ENCODE data around the gene IL22. TPM values are rescaled to one million over a fixed set of nuclear protein-coding genes. Genes with fewer than 3 reads are reported as not detected.
A peak's percentile ranks its signal among the peaks of the same experiment; 100 is the strongest.

The IL22 gene
- total and polyA plus RNA-seq, 2 of the 8 experiments (the other 6 are each of a cell fraction or from before 2014, with no cell fraction given) = not detected

GRCh38 chr12:68281322-68282077 is 28.1 kb upstream of the IL22 start:
- Histone ChIP-seq H2BK12ac (ENCODE audit: low read depth, low read length) (no peak overlapping the region), H3K4me1 (replicated peaks in 1 of 4; ENCODE audit: control insufficient read depth in 3 of 4, insufficient read depth in 4 of 4, low read length in 3 of 4) (peaks cover 0 to 6% (median 0%) of the 10 kb centered on the region in 4 experiments; a peak in 2 of 7 replicates), H2BK120ac (replicated peaks; ENCODE audit: low read depth, low read length) (no peak overlapping the region), H3K9ac (replicated peaks in 1 of 4; ENCODE audit: extremely low read depth in 1 of 4, low read depth in 3 of 4, low read length in 3 of 4) (no peak overlapping the region), H3K4ac (replicated peaks; ENCODE audit: insufficient read length, low read depth, low read length) (no peak overlapping the region), H3K27ac (ENCODE audit: low read depth, low read length) (no peak overlapping the region), H3K9me3 (ENCODE audit: insufficient read depth in 2 of 2, low read depth in 1 of 2, low read length in 1 of 2) (no peaks in the 10 kb centered on the region), H4K5ac (ENCODE audit: insufficient read length, low read depth, low read length) (no peak overlapping the region), H4K91ac (replicated peaks; ENCODE audit: insufficient read length, low read length) (no peak overlapping the region), H3K27me3 (replicated peaks in 1 of 4; ENCODE audit: control insufficient read depth in 3 of 4, extremely low read depth in 1 of 4, insufficient read depth in 3 of 4, low read length in 3 of 4) (no peaks in the 10 kb centered on the region), H3K79me1 (ENCODE audit: low read depth, low read length) (no peaks in the 10 kb centered on the region), H3K4me2 (ENCODE audit: insufficient read depth in 1 of 2, low read depth in 2 of 2, low read length in 2 of 2) (no peak overlapping the region), H3K23me2 (ENCODE audit: low read depth, low read length) (no peaks in the 10 kb centered on the region), H4K8ac (ENCODE audit: extremely low read depth, insufficient read depth, low read length) (no peak overlapping the region), H2AFZ (ENCODE audit: low read length) (0 out of 2 replicates have a peak overlapping the region, but pooled peaks have one; percentile 2), H3K18ac (ENCODE audit: extremely low read depth, low read length) (no peak overlapping the region), H2BK5ac (ENCODE audit: low read depth, low read length) (no peak overlapping the region), H2AK5ac (ENCODE audit: low read depth, low read length) (no peak overlapping the region), H4K20me1 (replicated peaks in 1 of 2; ENCODE audit: control insufficient read depth in 1 of 2, insufficient read depth in 2 of 2, low read length in 2 of 2) (no peaks in the 10 kb centered on the region), H3K23ac (ENCODE audit: insufficient read length) (no peak overlapping the region), H2BK20ac (ENCODE audit: low read length) (no peak overlapping the region), H3K79me2 (ENCODE audit: control insufficient read depth in 1 of 2, insufficient read depth in 2 of 2, low read length in 2 of 2) (no peaks in the 10 kb centered on the region), H3K56ac (replicated peaks; ENCODE audit: insufficient read length, low read depth, low read length) (no peak overlapping the region), H3K4me3 (ENCODE audit: extremely low read depth in 1 of 4, insufficient read depth in 2 of 4, low read depth in 3 of 4, low read length in 4 of 4) (no peak overlapping the region), H3K36me3 (ENCODE audit: control insufficient read depth in 2 of 4, insufficient read depth in 4 of 4, low read length in 3 of 4) (no peaks in the 10 kb centered on the region), H2BK15ac (ENCODE audit: low read length) (no peak overlapping the region), H3K14ac (ENCODE audit: insufficient read length) (no peak overlapping the region)
- ChIA-PET POLR2A (ENCODE audit: partially characterized antibody) (no interaction called here), CTCF (ENCODE audit: partially characterized antibody) (no interaction called here)
- WGBS, 2 experiments (ENCODE audit: extremely low coverage in 1 of 2, insufficient coverage in 1 of 2, insufficient read length in 1 of 2, insufficient replicate concordance in 2 of 2, low coverage in 1 of 2, low lambda C conversion rate in 2 of 2, missing lambda C conversion rate in 1 of 2) = 92% methylated on average over 4 of the region's 4 CpGs; no CpG with 5 or more reads in 1 of the 2 experiments
- DNase-seq (ENCODE audit: low read depth in 1 of 2, low spot score in 2 of 2) (no peak), FAIRE-seq (no peak)
- no peak for TF ChIP-seq EP300 (IDR thresholded peaks at IDR 0.05; ENCODE audit: borderline replicate concordance in 1 of 2, low read depth in 2 of 2, low read length in 2 of 2)
- TF ChIP-seq SP4 (IDR thresholded peaks at IDR 0.05; ENCODE audit: low read length) = no peak
- TF ChIP-seq TCF12 (IDR thresholded peaks at IDR 0.05; ENCODE audit: low read depth, low read length) = no peak
- no peak for TF ChIP-seq ZNF274 (IDR thresholded peaks at IDR 0.05; ENCODE audit: borderline replicate concordance, extremely low read depth, low read length)
- no peak for TF ChIP-seq EZH2 (IDR thresholded peaks at IDR 0.05; ENCODE audit: low read depth, low read length, severe bottlenecking)
- no peak for TF ChIP-seq SP1 (IDR thresholded peaks at IDR 0.05; ENCODE audit: low read depth, low read length)
- no peak for TF ChIP-seq CREB1 (IDR thresholded peaks at IDR 0.05)
- TF ChIP-seq POLR2A (IDR thresholded peaks at IDR 0.05; ENCODE audit: control extremely low read depth in 1 of 2, low read depth in 2 of 2, low read length in 2 of 2) = no peak
- TF ChIP-seq, protein P1, sequence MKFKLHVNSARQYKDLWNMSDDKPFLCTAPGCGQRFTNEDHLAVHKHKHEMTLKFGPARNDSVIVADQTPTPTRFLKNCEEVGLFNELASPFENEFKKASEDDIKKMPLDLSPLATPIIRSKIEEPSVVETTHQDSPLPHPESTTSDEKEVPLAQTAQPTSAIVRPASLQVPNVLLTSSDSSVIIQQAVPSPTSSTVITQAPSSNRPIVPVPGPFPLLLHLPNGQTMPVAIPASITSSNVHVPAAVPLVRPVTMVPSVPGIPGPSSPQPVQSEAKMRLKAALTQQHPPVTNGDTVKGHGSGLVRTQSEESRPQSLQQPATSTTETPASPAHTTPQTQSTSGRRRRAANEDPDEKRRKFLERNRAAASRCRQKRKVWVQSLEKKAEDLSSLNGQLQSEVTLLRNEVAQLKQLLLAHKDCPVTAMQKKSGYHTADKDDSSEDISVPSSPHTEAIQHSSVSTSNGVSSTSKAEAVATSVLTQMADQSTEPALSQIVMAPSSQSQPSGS (IDR thresholded peaks at IDR 0.05; ENCODE audit: low read length) = no peak
- no peak for TF ChIP-seq RAD21 (IDR thresholded peaks at IDR 0.05 in 1 of 2, conservative IDR thresholded peaks at IDR 0.05 in 1 of 2; ENCODE audit: low read depth in 2 of 2, low read length in 2 of 2)
- TF ChIP-seq NANOG (IDR thresholded peaks at IDR 0.05; ENCODE audit: insufficient read depth, low read depth, low read length, poor library complexity, severe bottlenecking) = no peak
- TF ChIP-seq BRCA1 (IDR thresholded peaks at IDR 0.05; ENCODE audit: low read depth, low read length) = no peak
